ENCODE data around the gene ACAA1. TPM values are rescaled to one million over a fixed set of nuclear protein-coding genes. Genes with fewer than 3 reads are reported as not detected.
A peak's percentile ranks its signal among the peaks of the same experiment; 100 is the strongest.

ACAA1 gene
- total and polyA plus RNA-seq, 2 of the 13 experiments (the other 11 are each of a cell fraction or from before 2014, with no cell fraction given) = 60.8 to 188 TPM

DNA sequence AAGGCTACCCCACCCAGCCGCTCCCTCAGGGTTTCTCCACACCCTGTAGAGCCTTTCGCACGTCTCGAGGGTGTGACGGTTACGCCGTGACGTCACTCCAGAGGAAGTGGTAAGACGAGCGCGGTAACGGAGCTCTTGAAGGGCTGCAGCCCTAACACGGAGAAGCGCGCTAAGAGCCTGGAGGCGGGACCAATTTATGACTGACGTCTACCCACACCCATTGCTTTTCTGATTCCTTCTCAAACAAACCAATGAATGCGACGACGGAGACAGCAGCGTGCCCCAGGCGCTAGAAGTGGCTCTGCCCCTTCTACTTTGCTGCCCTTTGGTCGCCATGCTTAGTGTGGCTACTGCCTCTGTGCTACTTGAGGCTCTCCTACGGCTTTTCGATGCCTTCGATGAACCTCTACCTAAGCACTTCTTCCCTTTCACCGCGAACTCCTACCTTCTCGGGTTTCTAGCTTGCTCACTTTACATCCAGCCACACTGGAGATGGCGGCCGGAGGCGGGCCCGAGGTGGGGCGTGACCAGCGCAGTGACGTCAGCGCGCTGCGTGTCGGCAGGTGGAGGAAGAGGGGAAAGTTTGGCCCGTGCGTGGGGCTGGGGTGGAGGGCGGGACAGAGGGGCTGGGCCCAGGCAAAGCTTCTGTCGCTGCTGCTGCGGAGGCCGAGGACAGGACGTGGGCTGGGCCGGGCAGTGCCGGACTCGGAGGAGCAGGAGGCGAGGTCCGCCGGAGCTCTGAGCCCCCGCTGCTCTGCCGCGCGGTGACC lies 28.2 kb upstream of the ACAA1 start, which contains the start of gene OXSR1:
Gene OXSR1, plus strand, starts transcription at position 586 of the 770 bp plus-strand sequence. CDS start 340 bp downstream, outside the sequence.
- Histone ChIP-seq H3K36me3 (replicated peaks in 1 of 2; ENCODE audit: control insufficient read depth in 1 of 2, insufficient read depth in 2 of 2, low read length in 2 of 2) (no peaks in the 10 kb centered on the region), H3K9ac (ENCODE audit: insufficient read depth, low read depth, low read length) (peak within 1 kb of the TSS; percentile 87), H3K27me3 (ENCODE audit: control insufficient read depth in 1 of 2, insufficient read depth in 2 of 2, low read length in 2 of 2) (no peaks in the 10 kb centered on the region; a peak in 1 of 5 replicates), H2AFZ (ENCODE audit: low read length) (peak within 1 kb of the TSS; percentile 94), H4K20me1 (ENCODE audit: insufficient read depth, low read length) (peaks cover 13% of the 10 kb centered on the region), H3K4me2 (ENCODE audit: low read depth, low read length) (peak within 1 kb of the TSS; percentile 86), H3K79me2 (ENCODE audit: insufficient read depth, low read length) (peaks cover 43% of the 10 kb centered on the region), H3K4me3 (replicated peaks in 1 of 3; ENCODE audit: insufficient read depth in 1 of 3, low read depth in 2 of 3, low read length in 3 of 3) (peak within 1 kb of the TSS; percentile 86 to 97 (median 90)), H3K9me3 (ENCODE audit: low read length) (no peaks in the 10 kb centered on the region), H3K4me1 (ENCODE audit: insufficient read depth, low read length) (peaks cover 48% of the 10 kb centered on the region), H3K27ac (ENCODE audit: extremely low read length, insufficient read depth, low read length) (peak within 1 kb of the TSS; percentile 96)
- in situ Hi-C loops (cut with HindIII; ENCODE audit: extremely low pct_ligation_motif_present, low pct_unique_long_range_greater_than_20kb) (no loop called here), intact Hi-C loops (cut with micrococcal nuclease; ENCODE audit: unreplicated experiment) (loop anchor here (2.0 kb wide), 1 partner anchor 26 kb away; the partner anchor contains the start of gene MYD88)
- FAIRE-seq (peak; percentile 87), ATAC-seq (peak; percentile 93), DNase-seq (ENCODE audit: low spot score) (peak; percentile 99)
- CTCF ChIA-PET (ENCODE audit: low intra/inter-chr PET ratio, low total read pairs) = no interaction called here
- POLR2A ChIA-PET = interaction anchor here (0.6 to 5.1 kb wide), 18 partner anchors 11 to 1172 kb away, joined by 3 to 179 read pairs (median 4); partner anchors contain the start of genes ACAA1, ACVR2B, EPM2AIP1 and EXOG
- BruUV-seq (replicated peaks) = no TSS peak
- WGBS (ENCODE audit: low lambda C conversion rate) = under 1% methylated on average over 35 of the region's 57 CpGs
- TF ChIP-seq ATAD3A (CRISPR knock-in tag; IDR thresholded peaks at IDR 0.05) = no peak
- no peak for TF ChIP-seq SMAD9 (CRISPR knock-in tag; IDR thresholded peaks at IDR 0.05)
- TF ChIP-seq, protein P1, sequence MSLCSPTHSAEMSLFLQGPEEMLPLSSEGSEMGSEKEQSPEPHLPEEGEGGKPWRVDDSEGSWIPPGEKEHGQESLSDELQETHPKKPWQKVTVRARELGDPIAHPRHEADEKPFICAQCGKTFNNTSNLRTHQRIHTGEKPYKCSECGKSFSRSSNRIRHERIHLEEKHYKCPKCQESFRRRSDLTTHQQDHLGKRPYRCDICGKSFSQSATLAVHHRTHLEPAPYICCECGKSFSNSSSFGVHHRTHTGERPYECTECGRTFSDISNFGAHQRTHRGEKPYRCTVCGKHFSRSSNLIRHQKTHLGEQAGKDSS (CRISPR knock-in tag; IDR thresholded peaks at IDR 0.05; ENCODE audit: borderline replicate concordance, low read depth) = peak; percentile 8; the same call in 1 of the 2 replicates
- TF ChIP-seq, protein P2, sequence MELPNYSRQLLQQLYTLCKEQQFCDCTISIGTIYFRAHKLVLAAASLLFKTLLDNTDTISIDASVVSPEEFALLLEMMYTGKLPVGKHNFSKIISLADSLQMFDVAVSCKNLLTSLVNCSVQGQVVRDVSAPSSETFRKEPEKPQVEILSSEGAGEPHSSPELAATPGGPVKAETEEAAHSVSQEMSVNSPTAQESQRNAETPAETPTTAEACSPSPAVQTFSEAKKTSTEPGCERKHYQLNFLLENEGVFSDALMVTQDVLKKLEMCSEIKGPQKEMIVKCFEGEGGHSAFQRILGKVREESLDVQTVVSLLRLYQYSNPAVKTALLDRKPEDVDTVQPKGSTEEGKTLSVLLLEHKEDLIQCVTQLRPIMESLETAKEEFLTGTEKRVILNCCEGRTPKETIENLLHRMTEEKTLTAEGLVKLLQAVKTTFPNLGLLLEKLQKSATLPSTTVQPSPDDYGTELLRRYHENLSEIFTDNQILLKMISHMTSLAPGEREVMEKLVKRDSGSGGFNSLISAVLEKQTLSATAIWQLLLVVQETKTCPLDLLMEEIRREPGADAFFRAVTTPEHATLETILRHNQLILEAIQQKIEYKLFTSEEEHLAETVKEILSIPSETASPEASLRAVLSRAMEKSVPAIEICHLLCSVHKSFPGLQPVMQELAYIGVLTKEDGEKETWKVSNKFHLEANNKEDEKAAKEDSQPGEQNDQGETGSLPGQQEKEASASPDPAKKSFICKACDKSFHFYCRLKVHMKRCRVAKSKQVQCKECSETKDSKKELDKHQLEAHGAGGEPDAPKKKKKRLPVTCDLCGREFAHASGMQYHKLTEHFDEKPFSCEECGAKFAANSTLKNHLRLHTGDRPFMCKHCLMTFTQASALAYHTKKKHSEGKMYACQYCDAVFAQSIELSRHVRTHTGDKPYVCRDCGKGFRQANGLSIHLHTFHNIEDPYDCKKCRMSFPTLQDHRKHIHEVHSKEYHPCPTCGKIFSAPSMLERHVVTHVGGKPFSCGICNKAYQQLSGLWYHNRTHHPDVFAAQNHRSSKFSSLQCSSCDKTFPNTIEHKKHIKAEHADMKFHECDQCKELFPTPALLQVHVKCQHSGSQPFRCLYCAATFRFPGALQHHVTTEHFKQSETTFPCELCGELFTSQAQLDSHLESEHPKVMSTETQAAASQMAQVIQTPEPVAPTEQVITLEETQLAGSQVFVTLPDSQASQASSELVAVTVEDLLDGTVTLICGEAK (IDR thresholded peaks at IDR 0.05) = no peak
- TF ChIP-seq, protein P2 (CRISPR knock-in tag; IDR thresholded peaks at IDR 0.05) = no peak; the same call in none of the 2 replicates
- TF ChIP-seq SIN3A (IDR thresholded peaks at IDR 0.05; ENCODE audit: borderline replicate concordance, low read depth, low read length) = peak; percentile 62; the same call in 1 of the 2 replicates
- peak; percentile 81 for TF ChIP-seq ZFY (CRISPR knock-in tag; IDR thresholded peaks at IDR 0.05)
- TF ChIP-seq TOE1 (CRISPR knock-in tag; IDR thresholded peaks at IDR 0.05) = no peak
- TF ChIP-seq, protein P3, sequence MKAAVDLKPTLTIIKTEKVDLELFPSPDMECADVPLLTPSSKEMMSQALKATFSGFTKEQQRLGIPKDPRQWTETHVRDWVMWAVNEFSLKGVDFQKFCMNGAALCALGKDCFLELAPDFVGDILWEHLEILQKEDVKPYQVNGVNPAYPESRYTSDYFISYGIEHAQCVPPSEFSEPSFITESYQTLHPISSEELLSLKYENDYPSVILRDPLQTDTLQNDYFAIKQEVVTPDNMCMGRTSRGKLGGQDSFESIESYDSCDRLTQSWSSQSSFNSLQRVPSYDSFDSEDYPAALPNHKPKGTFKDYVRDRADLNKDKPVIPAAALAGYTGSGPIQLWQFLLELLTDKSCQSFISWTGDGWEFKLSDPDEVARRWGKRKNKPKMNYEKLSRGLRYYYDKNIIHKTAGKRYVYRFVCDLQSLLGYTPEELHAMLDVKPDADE (CRISPR knock-in tag; IDR thresholded peaks at IDR 0.05) = peak; percentile 24; the same call in 1 of the 2 replicates
- no peak for TF ChIP-seq FOXA1 (IDR thresholded peaks at IDR 0.05)
- no peak for TF ChIP-seq FOXA1 (CRISPR knock-in tag; IDR thresholded peaks at IDR 0.05)
- TF ChIP-seq ZNF282 (IDR thresholded peaks at IDR 0.05; ENCODE audit: partially characterized antibody) = no peak
- TF ChIP-seq ZZZ3 (CRISPR knock-in tag; IDR thresholded peaks at IDR 0.05; ENCODE audit: borderline replicate concordance) = no peak; the same call in 1 of the 2 replicates
